Panc1 (cell line): ENCODE data around the gene IL1RAPL1. TPM values are rescaled to one million over a fixed set of nuclear protein-coding genes. Genes with fewer than 3 reads are reported as not detected.

Source experiments
- ATAC-seq: fragments of 200-7000 bp; cut with Tn5 transposase; 2 replicates; pipeline ENCODE4 v1.9.1; 2020; ENCODE audit warnings: mild to moderate bottlenecking, moderate library complexity
- BruUV-seq: library from RNA; stranded (reverse); fragments of 400-500 nt; replicated peaks from 2 replicates; lab custom pipeline; 2021; lab: Mats Ljungman, UMichigan
- CTCF ChIA-PET: fragments of 300-600 bp; sonication (Branson Sonifier 250); formaldehyde crosslinking; loops from one replicate; lab custom pipeline; 2022; ENCODE audit warnings: antibody characterized with exemption; lab: Charles Lee
- POLR2A ChIA-PET: fragments of 300-600 bp; sonication (Branson Sonifier 250); formaldehyde crosslinking; loops from one replicate; lab custom pipeline; 2022; ENCODE audit warnings: antibody characterized with exemption; lab: Charles Lee
- DNase-seq: peaks from one replicate; pipeline ENCODE4 v3.0.0-alpha.2; 2010; ENCODE audit warnings: low read depth, low spot score
- H3K27ac ChIP-seq: 2 replicates; pipeline ENCODE4 v1.5.1; 2011; ENCODE audit warnings: mild to moderate bottlenecking, low read length, inconsistent platforms
- H3K27me3 ChIP-seq: fragments of 200-500 bp; sonication (Bioruptor generic); 2 replicates; pipeline ENCODE4 v1.6.0; 2014; ENCODE audit warnings: low read length, inconsistent platforms; ENCODE audit not compliant: control insufficient read depth, insufficient read depth
- H3K36me3 ChIP-seq: fragments of 200-500 bp; sonication (Bioruptor generic); 2 replicates; pipeline ENCODE4 v1.5.1; 2014; ENCODE audit warnings: inconsistent platforms, mild to moderate bottlenecking, low read length, moderate library complexity; ENCODE audit not compliant: control insufficient read depth, insufficient read depth
- H3K4me1 ChIP-seq: 2 replicates; pipeline ENCODE4 v1.5.1; 2011; ENCODE audit warnings: inconsistent platforms, mild to moderate bottlenecking, low read length, moderate library complexity; ENCODE audit not compliant: control insufficient read depth, insufficient read depth
- H3K4me3 ChIP-seq, 2 experiments: 2 replicates each; pipeline ENCODE4 v1.5.1; 2011 to 2012; ENCODE audit warnings: low read depth in 2 of 2, low read length in 2 of 2, mild to moderate bottlenecking in 2 of 2, inconsistent platforms in 1 of 2, moderate library complexity in 1 of 2
- H3K9me3 ChIP-seq: fragments of 200-500 bp; sonication (Bioruptor generic); 2 replicates; pipeline ENCODE4 v1.5.1; 2014; ENCODE audit warnings: low read depth, mild to moderate bottlenecking, inconsistent platforms, low read length, moderate library complexity; ENCODE audit not compliant: control insufficient read depth, insufficient read depth
- CTCF ChIP-seq: fragments of 450-650 bp; IDR thresholded peaks from 2 replicates; pipeline ENCODE4 v1.5.1; 2017; ENCODE audit warnings: mild to moderate bottlenecking
- POLR2AphosphoS5 ChIP-seq: IDR thresholded peaks from 2 replicates; pipeline ENCODE4 v1.6.1; 2012; ENCODE audit warnings: mild to moderate bottlenecking, low read depth, low read length, moderate library complexity
- REST ChIP-seq, 2 experiments: IDR thresholded peaks; 2 replicates each; pipeline ENCODE4 v1.6.1; 2011 to 2012; ENCODE audit warnings: low read depth in 2 of 2, control low read depth in 1 of 2, low read length in 1 of 2, mild to moderate bottlenecking in 1 of 2, moderate library complexity in 1 of 2; ENCODE audit not compliant: insufficient read depth in 1 of 2
- SIN3A ChIP-seq: IDR thresholded peaks from 2 replicates; pipeline ENCODE4 v1.6.1; 2012; ENCODE audit warnings: low read depth, mild to moderate bottlenecking, low read length, moderate library complexity, borderline replicate concordance; ENCODE audit not compliant: insufficient read depth
- TCF7L2 ChIP-seq: IDR thresholded peaks from 2 replicates; pipeline ENCODE4 v1.6.1; 2011; ENCODE audit warnings: mild to moderate bottlenecking, low read depth, low read length, inconsistent platforms
- in situ Hi-C: cut with HindIII; loops from 2 replicates; pipeline ENCODE4 v1.10.0; 2016; ENCODE audit warnings: low sequenced_read_pairs, low pct_unique_long_range_greater_than_20kb
- intact Hi-C: fragments of 100-400 bp; cut with micrococcal nuclease; formaldehyde crosslinking; loops from one replicate; pipeline ENCODE4 v1.10.0; 2022; ENCODE audit not compliant: unreplicated experiment
- total RNA-seq: library from RNA; stranded (reverse); gene quantifications from one replicate; pipeline ENCODE4 v1.2.1, GENCODE V29; 2021; ENCODE audit not compliant: unreplicated experiment

IL1RAPL1 gene
- total RNA-seq, 1 experiment from 2014 or later, result 0.59 TPM

GRCh38 chrX:29388509-29388908 is 801.3 kb downstream of the IL1RAPL1 start:
- in situ Hi-C loops (no loop called here), intact Hi-C loops (no loop called here)
- BruUV-seq, result no TSS peak
- H3K4me3 ChIP-seq, result no peak overlapping the region
- TF ChIP-seq TCF7L2 (no peak), POLR2AphosphoS5 (no peak), CTCF (no peak), REST (IDR thresholded peaks at IDR 0.05; ENCODE audit: insufficient read depth in 1 of 2, low read depth in 2 of 2, low read length in 1 of 2) (no peak), SIN3A (no peak)
- POLR2A ChIA-PET, result no interaction called here
- H3K36me3 ChIP-seq, result no peaks in the 10 kb centered on the region
- no peak overlapping the region for H3K27ac ChIP-seq
- no peaks in the 10 kb centered on the region for H3K27me3 ChIP-seq
- ATAC-seq (no peak), DNase-seq (no peak)
- H3K9me3 ChIP-seq, result no peaks in the 10 kb centered on the region
- CTCF ChIA-PET, result no interaction called here
- H3K4me1 ChIP-seq, result no peaks in the 10 kb centered on the region

GRCh38 chrX:29397506-29397905 is 810.3 kb downstream of the IL1RAPL1 start:
- no peaks in the 10 kb centered on the region for H3K27me3 ChIP-seq
- H3K4me3 ChIP-seq, result no peak overlapping the region
- intact Hi-C loops, result no loop called here
- no peaks in the 10 kb centered on the region for H3K36me3 ChIP-seq
- ChIA-PET CTCF (no interaction called here), POLR2A (no interaction called here)
- no peaks in the 10 kb centered on the region for H3K4me1 ChIP-seq
- ATAC-seq (no peak), DNase-seq (no peak)
- TF ChIP-seq POLR2AphosphoS5 (no peak), REST (IDR thresholded peaks at IDR 0.05; ENCODE audit: insufficient read depth in 1 of 2, low read depth in 2 of 2, low read length in 1 of 2) (no peak), SIN3A (no peak), TCF7L2 (no peak), CTCF (no peak)
- H3K27ac ChIP-seq, result no peak overlapping the region
- no TSS peak for BruUV-seq
- no peaks in the 10 kb centered on the region for H3K9me3 ChIP-seq
- in situ Hi-C loops, result no loop called here
